GM12864 (cell line): ENCODE results near the gene PTPN14.
"Not testable (repeated sequence)": the region's sequence is repeated elsewhere in the genome, so short reads cannot be mapped to it uniquely, and the experiment has no call there.

Experiments
- DNase-seq: peaks from one replicate; pipeline ENCODE4 v3.0.0-alpha.2; 2011; ENCODE audit warnings: low read depth
- H3K4me3 ChIP-seq: 2 replicates; pipeline ENCODE4 v1.5.1; 2011; ENCODE audit warnings: mild to moderate bottlenecking, low read depth, low read length, control low read depth
- CTCF ChIP-seq: IDR thresholded peaks from 2 replicates; pipeline ENCODE4 v1.5.1; 2011; ENCODE audit warnings: low read depth, mild to moderate bottlenecking, moderate library complexity, low read length, control low read depth, inconsistent platforms; ENCODE audit errors: missing control alignments

PTPN14 gene

GRCh38 chr1:214402613-214403083 is 148.8 kb downstream of the PTPN14 start:
- no peak for TF ChIP-seq CTCF
- no peak overlapping the region for H3K4me3 ChIP-seq
- no peak for DNase-seq

GRCh38 chr1:214401666-214402065 is 149.7 kb downstream of the PTPN14 start:
- H3K4me3 ChIP-seq, result no peak overlapping the region
- TF ChIP-seq CTCF, result no peak
- DNase-seq, result no peak

- no peak for DNase-seq
- no peak for TF ChIP-seq CTCF
- no peak overlapping the region for H3K4me3 ChIP-seq
Measured at GRCh38 chr1:214400131-214400530, 151.3 kb downstream of the PTPN14 start.

GRCh38 chr1:214398490-214398889 is 152.9 kb downstream of the PTPN14 start:
- no peak for TF ChIP-seq CTCF
- no peak for DNase-seq

GRCh38 chr1:214397497-214397896 is 153.9 kb downstream of the PTPN14 start:
- no peak for DNase-seq
- H3K4me3 ChIP-seq, result no peak overlapping the region
- TF ChIP-seq CTCF, result no peak

More at GRCh38 chr1:214398490-214398889, 152.9 kb downstream of the PTPN14 start:
- H3K4me3 ChIP-seq, result no peak overlapping the region

GRCh38 chr1:214396330-214396729 is 155.1 kb downstream of the PTPN14 start:
- TF ChIP-seq CTCF, result no peak
- no peak for DNase-seq
- H3K4me3 ChIP-seq, result no peak overlapping the region

GRCh38 chr1:214394569-214394968 is 156.8 kb downstream of the PTPN14 start:
- not testable (repeated sequence) for H3K4me3 ChIP-seq, DNase-seq

GRCh38 chr1:214393086-214393485 is 158.3 kb downstream of the PTPN14 start:
- no peak for TF ChIP-seq CTCF
- H3K4me3 ChIP-seq, result no peak overlapping the region
- no peak for DNase-seq
